SK-N-SH (cell line): Measurements from ENCODE around the gene EPGN. TPM values are rescaled to one million over a fixed set of nuclear protein-coding genes. Genes with fewer than 3 reads are reported as not detected.

Experiments used
- CTCF ChIA-PET: fragments of 300-600, 350-600 bp; formaldehyde crosslinking; extraction: SDS; loops from one replicate; lab custom pipeline; 2021; lab: Yijun Ruan, JAX
- POLR2A ChIA-PET: fragments of 350-600 bp; sonication (Branson Sonifier 250); formaldehyde crosslinking; extraction: SDS; loops from one replicate; lab custom pipeline; 2020; ENCODE audit warnings: antibody characterized with exemption, inconsistent platforms; lab: Yijun Ruan, JAX
- DNase-seq: peaks from one replicate; pipeline ENCODE4 v3.0.0; 2012
- H2AFZ ChIP-seq: fragments of 200-600 bp; sonication (generic); 2 replicates; pipeline ENCODE4 v1.8.1; 2016; ENCODE audit warnings: antibody characterized with exemption, mild to moderate bottlenecking, low read depth
- H3F3A ChIP-seq: fragments of 200-600 bp; sonication (generic); replicated peaks from 2 replicates; pipeline ENCODE3; 2016; ENCODE audit warnings: antibody characterized with exemption, mild to moderate bottlenecking; ENCODE audit not compliant: insufficient read depth
- H3K27ac ChIP-seq, 2 experiments: fragments of 200-500 bp in 1 of 2; fragments of 200-600 bp in 1 of 2; sonication (Bioruptor generic) in 1 of 2; sonication (generic), shearing (Covaris generic) in 1 of 2; 2 replicates each; pipeline versions ENCODE4 v1.5.1 to v1.6.1; 2014 to 2016; ENCODE audit warnings: low read depth in 2 of 2, inconsistent platforms in 1 of 2, low read length in 1 of 2, mild to moderate bottlenecking in 1 of 2, mixed read lengths in 1 of 2
- H3K27me3 ChIP-seq: fragments of 200-600 bp; sonication (generic), shearing (Covaris generic); 2 replicates; pipeline ENCODE4 v1.6.1; 2016; ENCODE audit warnings: mixed run types; ENCODE audit not compliant: insufficient read depth
- H3K36me3 ChIP-seq, 2 experiments: fragments of 200-500 bp in 1 of 2; fragments of 200-600 bp in 1 of 2; sonication (Bioruptor generic) in 1 of 2; sonication (generic) in 1 of 2; replicated peaks in 1 of 2; 2 replicates each; pipeline versions ENCODE3 to v1.5.1; 2014 to 2016; ENCODE audit warnings: low read length in 1 of 2, mild to moderate bottlenecking in 1 of 2; ENCODE audit not compliant: insufficient read depth in 2 of 2, control insufficient read depth in 1 of 2
- H3K4me1 ChIP-seq, 2 experiments: fragments of 200-500 bp in 1 of 2; fragments of 200-600 bp in 1 of 2; sonication (Bioruptor generic) in 1 of 2; sonication (generic), shearing (Covaris generic) in 1 of 2; 2 replicates each; pipeline versions ENCODE4 v1.5.1 to v1.6.1; 2014 to 2016; ENCODE audit warnings: low read depth in 1 of 2, low read length in 1 of 2, mixed run types in 1 of 2; ENCODE audit not compliant: insufficient read depth in 2 of 2, control insufficient read depth in 1 of 2
- H3K4me2 ChIP-seq: fragments of 200-600 bp; sonication (generic), shearing (Covaris generic); 2 replicates; pipeline ENCODE4 v1.6.1; 2017; ENCODE audit warnings: mixed run types
- H3K4me3 ChIP-seq, 2 experiments: fragments of 200-500 bp in 1 of 2; fragments of 200-600 bp in 1 of 2; sonication (Bioruptor generic) in 1 of 2; sonication (generic), shearing (Covaris generic) in 1 of 2; 2 replicates each; pipeline versions ENCODE4 v1.5.1 to v1.8.1; 2014 to 2016; ENCODE audit warnings: low read depth in 2 of 2, inconsistent platforms in 1 of 2, low read length in 1 of 2, mild to moderate bottlenecking in 1 of 2, mixed read lengths in 1 of 2, moderate library complexity in 1 of 2
- H3K79me2 ChIP-seq: fragments of 200-600 bp; sonication (generic); 2 replicates; pipeline ENCODE4 v1.8.1; 2017; ENCODE audit warnings: mild to moderate bottlenecking; ENCODE audit not compliant: insufficient read depth
- H3K9ac ChIP-seq: fragments of 200-600 bp; sonication (generic); 2 replicates; pipeline ENCODE4 v1.6.1; 2017; ENCODE audit warnings: mixed run types
- H3K9me2 ChIP-seq: fragments of 200-600 bp; sonication (generic); 2 replicates; pipeline ENCODE4 v1.6.1; 2017; ENCODE audit warnings: mixed run types
- H3K9me3 ChIP-seq: fragments of 200-600 bp; sonication (generic); 2 replicates; pipeline ENCODE4 v1.6.1; 2017; ENCODE audit warnings: mixed run types, mild to moderate bottlenecking, moderate library complexity
- H4K20me1 ChIP-seq: fragments of 200-600 bp; sonication (generic); 2 replicates; pipeline ENCODE4 v1.6.1; 2017; ENCODE audit warnings: mild to moderate bottlenecking, mixed run types; ENCODE audit not compliant: insufficient read depth
- ELF1 ChIP-seq: IDR thresholded peaks from 2 replicates; pipeline ENCODE4 v1.4.0; 2012
- EZH2phosphoT487 ChIP-seq: fragments of 200-600 bp; sonication (generic); IDR thresholded peaks from 2 replicates; pipeline ENCODE4 v1.6.1; 2017; ENCODE audit warnings: low read depth, mixed run types, mild to moderate bottlenecking, antibody characterized with exemption, moderate library complexity, borderline replicate concordance
- FOXJ3 ChIP-seq: sonication (generic); formaldehyde crosslinking; IDR thresholded peaks from 2 replicates; pipeline ENCODE4 v1.5.1; 2020; ENCODE audit warnings: mild to moderate bottlenecking, missing genetic modification reagents
- FOXM1 ChIP-seq: IDR thresholded peaks from 2 replicates; pipeline ENCODE4 v1.4.0; 2012; ENCODE audit warnings: low read depth, mild to moderate bottlenecking
- GABPA ChIP-seq: IDR thresholded peaks from 2 replicates; pipeline ENCODE4 v1.4.0; 2012; ENCODE audit warnings: low read depth, mild to moderate bottlenecking
- GATA2 ChIP-seq: sonication (generic); formaldehyde crosslinking; IDR thresholded peaks from 2 replicates; pipeline ENCODE4 v1.5.0; 2020; ENCODE audit warnings: mild to moderate bottlenecking, missing genetic modification reagents
- JUND ChIP-seq: IDR thresholded peaks from 2 replicates; pipeline ENCODE4 v1.4.0; 2012
- MAX ChIP-seq: IDR thresholded peaks from 2 replicates; pipeline ENCODE4 v1.4.0; 2012; ENCODE audit warnings: low read depth
- MEF2A ChIP-seq: IDR thresholded peaks from 2 replicates; pipeline ENCODE4 v1.4.0; 2012; ENCODE audit warnings: low read depth, borderline replicate concordance
- NFIC ChIP-seq: IDR thresholded peaks from 2 replicates; pipeline ENCODE4 v1.4.0; 2012; ENCODE audit warnings: borderline replicate concordance
- PBX3 ChIP-seq: IDR thresholded peaks from 2 replicates; pipeline ENCODE4; 2012
- POLR2AphosphoS5 ChIP-seq: IDR thresholded peaks from 2 replicates; pipeline ENCODE4 v1.6.1; 2012; ENCODE audit warnings: low read depth, low read length
- RAD21 ChIP-seq: IDR thresholded peaks from 2 replicates; pipeline ENCODE4 v1.6.1; 2012; ENCODE audit warnings: mild to moderate bottlenecking, low read length
- REST ChIP-seq: IDR thresholded peaks from 2 replicates; pipeline ENCODE4 v1.6.1; 2012; ENCODE audit warnings: mild to moderate bottlenecking, low read depth, low read length, moderate library complexity
- SIN3A ChIP-seq: IDR thresholded peaks from 2 replicates; pipeline ENCODE4 v1.6.1; 2012; ENCODE audit warnings: low read depth, mild to moderate bottlenecking, low read length, moderate library complexity, borderline replicate concordance
- SMC3 ChIP-seq: IDR thresholded peaks from 2 replicates; pipeline ENCODE4 v1.6.1; 2012; ENCODE audit warnings: low read depth, low read length, improper control_type of control experiment
- TAF1 ChIP-seq: IDR thresholded peaks from 2 replicates; pipeline ENCODE4 v1.6.1; 2012; ENCODE audit warnings: low read depth, mild to moderate bottlenecking, low read length, moderate library complexity, borderline replicate concordance
- TCF12 ChIP-seq: IDR thresholded peaks from 2 replicates; pipeline ENCODE4 v1.4.0; 2012
- TEAD4 ChIP-seq: IDR thresholded peaks from 2 replicates; pipeline ENCODE4 v1.4.0; 2012; ENCODE audit warnings: mild to moderate bottlenecking, borderline replicate concordance; ENCODE audit not compliant: insufficient read depth
- USF2 ChIP-seq: fragments of 150-350 bp; IDR thresholded peaks from 2 replicates; pipeline ENCODE4 v1.6.1; 2017; ENCODE audit warnings: antibody characterized with exemption, low read length, low read depth, borderline replicate concordance
- ZBTB33 ChIP-seq: IDR thresholded peaks from 2 replicates; pipeline ENCODE4 v1.4.0; 2012; ENCODE audit warnings: low read depth, borderline replicate concordance
- WGBS: methylation state at CpG from one replicate; pipeline ENCODE4 v1.1.6; 2017; ENCODE audit warnings: low lambda C conversion rate; 5-methylcytosine and 5-hydroxymethylcytosine counted together
- polyA plus RNA-seq, 3 experiments: library from polyadenylated mRNA; depleted of rRNA; stranded (reverse); fragments of >200 nt; gene quantifications; 2 replicates each; pipeline ENCODE4 v1.2.3, GENCODE V29; 2012

Gene EPGN
- polyA plus RNA-seq, 1 of the 3 experiments (the other 2 are of a cell fraction), result 0.23 TPM

- no peaks in the 10 kb centered on the region; the same call in 1 of the 2 replicates for H3K27me3 ChIP-seq
- no peak for DNase-seq
- H4K20me1 ChIP-seq, result no peaks in the 10 kb centered on the region
- no peaks in the 10 kb centered on the region for H3K79me2 ChIP-seq
- ChIA-PET CTCF (interaction anchor here (1.5 kb wide), 1 partner anchor 23 kb away, joined by 3 read pairs; no protein-coding TSS in a partner anchor), POLR2A (no interaction called here)
- no peak for TF ChIP-seq JUND
- TF ChIP-seq SMC3, result no peak
- TF ChIP-seq TCF12, result no peak
- TF ChIP-seq POLR2AphosphoS5, result no peak
- TF ChIP-seq FOXJ3 (CRISPR knock-in tag), result no peak
- TF ChIP-seq GATA2 (CRISPR knock-in tag), result no peak
- no peak for TF ChIP-seq FOXM1
- TF ChIP-seq NFIC, result no peak
- H3K4me1 ChIP-seq, result no peaks in the 10 kb centered on the region
- no peak overlapping the region for H3K4me2 ChIP-seq
- H3K36me3 ChIP-seq, result no peaks in the 10 kb centered on the region
- H3K9me3 ChIP-seq, result no peaks in the 10 kb centered on the region
- H3K4me3 ChIP-seq, result no peak overlapping the region
- H3K27ac ChIP-seq, result no peak overlapping the region
- 8% methylated on average over 1 of the region's 1 CpG for WGBS
- no peak overlapping the region for H2AFZ ChIP-seq
- no peak overlapping the region for H3K9ac ChIP-seq
- no peaks in the 10 kb centered on the region for H3F3A ChIP-seq
- H3K9me2 ChIP-seq, result no peaks in the 10 kb centered on the region
Measured at GRCh38 chr4:74357965-74358364, 49.7 kb downstream of the EPGN start.

GRCh38 chr4:74361671-74362070 lies 53.4 kb downstream of the EPGN start:
- no peaks in the 10 kb centered on the region for H4K20me1 ChIP-seq
- H3K4me3 ChIP-seq, result no peak overlapping the region
- no peak overlapping the region for H2AFZ ChIP-seq
- no peaks in the 10 kb centered on the region; a peak in 1 of 4 replicates for H3K4me1 ChIP-seq
- no peaks in the 10 kb centered on the region for H3K9me3 ChIP-seq
- H3K36me3 ChIP-seq, result no peaks in the 10 kb centered on the region
- H3F3A ChIP-seq, result no peaks in the 10 kb centered on the region
- H3K79me2 ChIP-seq, result no peaks in the 10 kb centered on the region
- H3K9me2 ChIP-seq, result no peaks in the 10 kb centered on the region
- no peak overlapping the region for H3K4me2 ChIP-seq
- H3K9ac ChIP-seq, result no peak overlapping the region
- H3K27me3 ChIP-seq, result peaks cover 29% of the 10 kb centered on the region
- CTCF ChIA-PET, result no interaction called here
- POLR2A ChIA-PET, result no interaction called here
- DNase-seq, result no peak
- 60% methylated on average over 4 of the region's 4 CpGs for WGBS
- no peak overlapping the region for H3K27ac ChIP-seq
- TF ChIP-seq SMC3, result no peak
- TF ChIP-seq ELF1, result no peak
- TF ChIP-seq TAF1, result no peak
- no peak for TF ChIP-seq RAD21
- no peak for TF ChIP-seq ZBTB33
- no peak for TF ChIP-seq REST
- TF ChIP-seq NFIC, result no peak
- TF ChIP-seq FOXJ3 (CRISPR knock-in tag), result no peak
- TF ChIP-seq MEF2A, result no peak
- TF ChIP-seq FOXM1, result no peak
- no peak for TF ChIP-seq EZH2phosphoT487
- no peak for TF ChIP-seq USF2
- no peak for TF ChIP-seq SIN3A
- no peak for TF ChIP-seq MAX
- TF ChIP-seq TEAD4, result no peak
- no peak for TF ChIP-seq GABPA
- TF ChIP-seq PBX3, result no peak
